AG20443 (cell line): ENCODE data around the gene BRIX1.

Experiments used
- DNase-seq: peaks from one replicate; pipeline ENCODE4 v3.0.0; 2012; ENCODE audit warnings: low spot score, mixed read lengths

The BRIX1 gene

GRCh38 chr5:34915139-34915855, at the start of gene BRIX1, which contains the start of gene RAD1:
Gene BRIX1 (plus strand): TSS chr5:34915711. CDS start chr5:34915739, 28 bp downstream.
Gene RAD1 (minus strand): TSS chr5:34915504. CDS start chr5:34914892, 612 bp downstream.
- DNase-seq, result peak; percentile 94

- no peak for DNase-seq
Observed at GRCh38 chr5:34866989-34867471, 48.5 kb upstream of the BRIX1 start.

- no peak for DNase-seq
Observed at GRCh38 chr5:34867660-34868059, 47.9 kb upstream of the BRIX1 start.

- no peak for DNase-seq
Observed at GRCh38 chr5:34868791-34869190, 46.7 kb upstream of the BRIX1 start.

- DNase-seq, result no peak
Observed at GRCh38 chr5:34869256-34869655, 46.3 kb upstream of the BRIX1 start.

- no peak for DNase-seq
Observed at GRCh38 chr5:34870382-34870781, 45.1 kb upstream of the BRIX1 start.

GRCh38 chr5:34876275-34876674, 39.2 kb upstream of the BRIX1 start:
- DNase-seq, result no peak

GRCh38 chr5:34881246-34881645, 34.3 kb upstream of the BRIX1 start:
- no peak for DNase-seq

GRCh38 chr5:34886392-34887119, 29.0 kb upstream of the BRIX1 start:
- no peak for DNase-seq

- no peak for DNase-seq
Observed at GRCh38 chr5:34889394-34889793, 26.1 kb upstream of the BRIX1 start.

GRCh38 chr5:34891981-34892380, 23.5 kb upstream of the BRIX1 start:
- peak; percentile 81 for DNase-seq

GRCh38 chr5:34892414-34892813, 23.1 kb upstream of the BRIX1 start:
- no peak for DNase-seq

GRCh38 chr5:34894716-34895115, 20.8 kb upstream of the BRIX1 start:
- DNase-seq, result no peak

GRCh38 chr5:34895641-34896419, 19.7 kb upstream of the BRIX1 start:
- DNase-seq, result no peak

GRCh38 chr5:34897646-34898045, 17.9 kb upstream of the BRIX1 start:
- no peak for DNase-seq

GRCh38 chr5:34898258-34898895, 17.1 kb upstream of the BRIX1 start:
- DNase-seq, result peak; percentile 72

- DNase-seq, result no peak
Observed at GRCh38 chr5:34899066-34899465, 16.4 kb upstream of the BRIX1 start.

- no peak for DNase-seq
Observed at GRCh38 chr5:34900652-34901051, 14.9 kb upstream of the BRIX1 start.

GRCh38 chr5:34903260-34903659, 12.3 kb upstream of the BRIX1 start:
- no peak for DNase-seq

GRCh38 chr5:34905564-34905963, 9.9 kb upstream of the BRIX1 start:
- DNase-seq, result peak; percentile 37

GRCh38 chr5:34913072-34913471, 2.4 kb upstream of the BRIX1 start:
- DNase-seq, result peak; percentile 55

GRCh38 chr5:34914671-34915138, 806 bp upstream of the BRIX1 start:
- DNase-seq, result peak; percentile 18
